ENCODE results near the gene ZNF662.
"Not testable (repeated sequence)": the region's sequence is repeated elsewhere in the genome, so short reads cannot be mapped to it uniquely, and the experiment has no call there.

ZNF662 gene

GRCh38 chr3:42875325-42876151 is 30.4 kb upstream of the ZNF662 start, which contains the start of gene CYP8B1:
Gene CYP8B1, minus strand, starts transcription at chr3:42875879. Its CDS starts 63 bp downstream, at chr3:42875816.
- Histone ChIP-seq H3K4me3 (ENCODE audit: low read length) (no peak within 1 kb of the TSS), H3K36me3 (ENCODE audit: insufficient read depth, low read length) (no peaks in the 10 kb centered on the region), H3K9me3 (ENCODE audit: insufficient read depth, low read depth, low read length) (no peaks in the 10 kb centered on the region), H3K27me3 (ENCODE audit: insufficient read depth, low read length) (0 out of 2 replicates have a peak, but pooled peaks cover 3% of the 10 kb centered on the region), H3K9ac (ENCODE audit: low read depth, low read length) (no peak within 1 kb of the TSS), H3K4me1 (ENCODE audit: insufficient read depth, low read length) (peaks cover 4% of the 10 kb centered on the region; the same call in 1 of the 2 replicates), H3K27ac (ENCODE audit: low read depth, low read length) (no peak within 1 kb of the TSS)
- 92% methylated on average over 13 of the region's 13 CpGs for WGBS

GRCh38 chr3:42876401-42876800 is 29.5 kb upstream of the ZNF662 start:
- WGBS, result 84% methylated on average over 1 of the region's 1 CpG
- no peaks in the 10 kb centered on the region for H3K9me3 ChIP-seq (ENCODE audit: insufficient read depth, low read depth, low read length)
- H3K36me3 ChIP-seq (ENCODE audit: insufficient read depth, low read length), result no peaks in the 10 kb centered on the region
- no peak overlapping the region for H3K9ac ChIP-seq (ENCODE audit: low read depth, low read length)
- H3K27me3 ChIP-seq (ENCODE audit: insufficient read depth, low read length), result 0 out of 2 replicates have a peak, but pooled peaks cover 3% of the 10 kb centered on the region
- peaks cover 6% of the 10 kb centered on the region; the same call in 1 of the 2 replicates for H3K4me1 ChIP-seq (ENCODE audit: insufficient read depth, low read length)
- no peak overlapping the region for H3K4me3 ChIP-seq (ENCODE audit: low read length)
- no peak overlapping the region for H3K27ac ChIP-seq (ENCODE audit: low read depth, low read length)

- Histone ChIP-seq H3K4me3 (ENCODE audit: low read length) (no peak overlapping the region), H3K27ac (ENCODE audit: low read depth, low read length) (no peak overlapping the region), H3K9ac (ENCODE audit: low read depth, low read length) (no peak overlapping the region), H3K36me3 (ENCODE audit: insufficient read depth, low read length) (no peaks in the 10 kb centered on the region), H3K4me1 (ENCODE audit: insufficient read depth, low read length) (peaks cover 9% of the 10 kb centered on the region; the same call in 1 of the 2 replicates), H3K27me3 (ENCODE audit: insufficient read depth, low read length) (0 out of 2 replicates have a peak, but pooled peaks cover 3% of the 10 kb centered on the region), H3K9me3 (ENCODE audit: insufficient read depth, low read depth, low read length) (no peaks in the 10 kb centered on the region)
- WGBS, result 85% methylated on average over 7 of the region's 7 CpGs
Measured at GRCh38 chr3:42876940-42877720, 28.8 kb upstream of the ZNF662 start.

DNA sequence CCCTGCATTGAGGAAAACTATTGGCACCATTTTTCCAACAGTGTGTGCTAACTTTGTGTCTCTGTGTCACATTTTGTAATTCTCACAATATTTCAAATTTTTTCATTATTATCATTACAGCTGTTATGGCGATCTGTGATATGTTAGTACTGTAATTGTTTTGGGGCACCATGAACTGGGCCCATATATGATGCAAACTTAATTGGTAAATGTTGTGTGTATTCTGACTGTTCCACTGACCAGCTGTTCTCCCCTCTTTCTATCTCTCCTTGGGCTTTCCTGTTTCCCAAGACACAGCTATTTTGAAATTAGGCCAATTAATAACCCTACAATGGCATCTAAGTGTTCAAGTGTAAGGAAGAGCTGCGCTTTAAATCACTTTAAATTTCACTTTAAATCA is 28.1 kb upstream of the ZNF662 start:
- H3K9ac ChIP-seq (ENCODE audit: low read depth, low read length), result no peak overlapping the region
- 0 out of 2 replicates have a peak, but pooled peaks cover 3% of the 10 kb centered on the region for H3K27me3 ChIP-seq (ENCODE audit: insufficient read depth, low read length)
- H3K9me3 ChIP-seq (ENCODE audit: insufficient read depth, low read depth, low read length), result no peaks in the 10 kb centered on the region
- H3K4me1 ChIP-seq (ENCODE audit: insufficient read depth, low read length), result peaks cover 9% of the 10 kb centered on the region; the same call in 1 of the 2 replicates
- WGBS, result 91% methylated on average over 1 of the region's 2 CpGs
- H3K4me3 ChIP-seq (ENCODE audit: low read length), result no peak overlapping the region
- H3K36me3 ChIP-seq (ENCODE audit: insufficient read depth, low read length), result no peaks in the 10 kb centered on the region
- H3K27ac ChIP-seq (ENCODE audit: low read depth, low read length), result no peak overlapping the region

DNA sequence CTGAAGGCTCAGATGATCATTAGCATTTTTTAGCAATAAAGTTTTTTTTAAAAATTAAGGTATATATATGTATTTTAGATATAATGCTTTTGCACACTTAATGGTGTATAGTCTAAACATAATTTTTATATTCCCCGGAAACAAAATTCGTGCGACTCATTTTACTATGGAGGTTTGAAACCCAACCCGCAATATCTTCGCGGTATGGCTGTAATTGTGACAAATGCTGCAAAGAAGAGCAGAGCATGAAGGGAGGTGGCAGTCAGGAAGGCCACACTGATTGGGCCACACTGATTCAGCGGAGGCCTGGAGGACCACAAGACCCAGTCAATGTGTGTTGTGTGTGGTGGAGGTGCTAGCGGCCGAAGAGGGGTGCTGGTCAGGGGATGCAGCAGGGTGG is 25.8 kb upstream of the ZNF662 start:
- Histone ChIP-seq H3K4me1 (ENCODE audit: insufficient read depth, low read length) (peaks cover 9% of the 10 kb centered on the region; the same call in 1 of the 2 replicates), H3K27ac (ENCODE audit: low read depth, low read length) (no peak overlapping the region), H3K27me3 (ENCODE audit: insufficient read depth, low read length) (0 out of 2 replicates have a peak, but pooled peaks cover 3% of the 10 kb centered on the region), H3K9me3 (ENCODE audit: insufficient read depth, low read depth, low read length) (no peaks in the 10 kb centered on the region), H3K36me3 (ENCODE audit: insufficient read depth, low read length) (no peaks in the 10 kb centered on the region), H3K9ac (ENCODE audit: low read depth, low read length) (no peak overlapping the region), H3K4me3 (ENCODE audit: low read length) (peak overlapping the region; percentile 48; the same call in 1 of the 2 replicates)
- 93% methylated on average over 9 of the region's 9 CpGs for WGBS

DNA sequence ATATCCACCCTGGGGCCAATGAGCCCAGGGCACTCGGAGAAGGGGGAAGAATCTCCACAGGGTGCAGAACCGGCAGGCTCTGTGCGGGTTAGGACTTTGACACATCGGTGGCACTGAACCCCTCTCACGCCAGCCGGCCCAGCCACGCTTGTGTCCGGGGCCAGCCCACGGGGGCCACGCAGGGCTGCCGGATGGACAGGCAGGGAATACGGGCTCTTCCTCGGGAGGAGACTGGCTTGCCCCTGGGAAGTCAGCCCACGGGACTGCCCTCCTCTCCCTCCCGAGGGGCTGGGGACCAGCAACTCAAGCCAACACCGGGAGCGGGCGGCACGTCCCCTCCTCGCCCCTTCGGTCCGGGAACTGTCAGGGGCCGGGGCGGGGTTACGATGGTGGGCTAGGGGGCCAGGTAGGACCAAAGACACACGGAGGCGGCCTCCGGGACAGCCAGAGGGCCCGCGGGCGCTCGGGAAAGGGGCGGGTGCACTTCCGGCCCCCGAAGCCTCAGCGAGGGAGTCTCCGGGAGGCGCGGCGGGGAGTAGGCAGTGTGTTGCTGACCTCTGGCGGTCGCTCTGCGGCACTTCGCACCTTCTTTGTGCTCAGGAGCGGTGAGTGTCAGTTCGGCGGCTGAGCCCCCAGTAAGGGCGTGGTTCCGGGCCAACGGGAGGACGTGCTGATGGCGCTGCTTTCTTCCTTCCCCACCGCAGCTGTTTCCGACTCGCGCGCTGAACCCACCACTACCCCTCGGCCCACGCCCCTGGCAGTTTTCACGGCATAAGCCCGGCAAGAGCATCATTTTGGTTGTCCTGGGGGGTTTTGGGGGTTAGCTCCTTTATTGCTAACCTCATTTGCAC is 25.1 kb upstream of the ZNF662 start:
- Histone ChIP-seq H3K9ac (ENCODE audit: low read depth, low read length) (peak overlapping the region; percentile 45), H3K4me1 (ENCODE audit: insufficient read depth, low read length) (peaks cover 11% of the 10 kb centered on the region; the same call in 1 of the 2 replicates), H3K36me3 (ENCODE audit: insufficient read depth, low read length) (no peaks in the 10 kb centered on the region), H3K9me3 (ENCODE audit: insufficient read depth, low read depth, low read length) (no peaks in the 10 kb centered on the region), H3K27ac (ENCODE audit: low read depth, low read length) (no peak overlapping the region), H3K27me3 (ENCODE audit: insufficient read depth, low read length) (0 out of 2 replicates have a peak, but pooled peaks cover 3% of the 10 kb centered on the region), H3K4me3 (ENCODE audit: low read length) (peak overlapping the region; percentile 48)
- 10% methylated on average over 61 of the region's 61 CpGs for WGBS

GRCh38 chr3:42883251-42883930 is 22.6 kb upstream of the ZNF662 start:
- not testable (repeated sequence) for H3K27ac ChIP-seq (ENCODE audit: low read depth, low read length); H3K9ac ChIP-seq (ENCODE audit: low read depth, low read length); H3K36me3 ChIP-seq (ENCODE audit: insufficient read depth, low read length); H3K27me3 ChIP-seq (ENCODE audit: insufficient read depth, low read length); H3K9me3 ChIP-seq (ENCODE audit: insufficient read depth, low read depth, low read length); H3K4me3 ChIP-seq (ENCODE audit: low read length)
- peaks cover 20% of the 10 kb centered on the region for H3K4me1 ChIP-seq (ENCODE audit: insufficient read depth, low read length)
- WGBS, result 91% methylated on average over 6 of the region's 6 CpGs

GRCh38 chr3:42884324-42884723 is 21.6 kb upstream of the ZNF662 start:
- no peaks in the 10 kb centered on the region for H3K9me3 ChIP-seq (ENCODE audit: insufficient read depth, low read depth, low read length)
- no peaks in the 10 kb centered on the region for H3K36me3 ChIP-seq (ENCODE audit: insufficient read depth, low read length)
- no peak overlapping the region; the same call in 1 of the 2 replicates for H3K27ac ChIP-seq (ENCODE audit: low read depth, low read length)
- H3K4me3 ChIP-seq (ENCODE audit: low read length), result no peak overlapping the region
- H3K27me3 ChIP-seq (ENCODE audit: insufficient read depth, low read length), result no peaks in the 10 kb centered on the region
- WGBS, result 77% methylated on average over 2 of the region's 2 CpGs
- H3K9ac ChIP-seq (ENCODE audit: low read depth, low read length), result no peak overlapping the region
- H3K4me1 ChIP-seq (ENCODE audit: insufficient read depth, low read length), result peaks cover 19% of the 10 kb centered on the region

DNA sequence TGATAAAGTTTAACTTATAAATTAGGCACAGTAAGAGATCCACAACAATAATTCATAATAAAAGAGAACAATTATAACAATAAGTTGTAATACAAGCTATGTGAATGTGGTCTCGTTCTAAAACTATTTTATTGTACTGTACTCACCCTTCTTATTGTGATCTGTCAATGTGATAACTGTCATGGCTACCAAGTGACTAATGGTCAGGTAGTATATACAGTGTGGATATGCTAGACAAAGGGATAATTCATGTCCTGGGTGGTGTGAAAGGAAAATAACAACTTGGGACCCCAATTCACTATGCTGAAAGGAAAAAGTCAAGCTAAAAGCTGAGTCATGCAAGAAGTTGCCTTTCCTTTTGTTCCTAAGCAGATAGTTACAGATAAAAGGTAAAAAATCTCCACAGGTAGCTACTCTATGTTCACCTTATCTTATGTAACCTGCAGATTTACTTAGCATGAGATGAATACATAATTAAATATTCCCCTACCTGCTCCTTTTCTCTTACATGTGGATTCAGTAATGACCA is 19.6 kb upstream of the ZNF662 start:
- H3K9ac ChIP-seq (ENCODE audit: low read depth, low read length), result no peak overlapping the region
- H3K4me1 ChIP-seq (ENCODE audit: insufficient read depth, low read length), result peaks cover 27% of the 10 kb centered on the region
- H3K9me3 ChIP-seq (ENCODE audit: insufficient read depth, low read depth, low read length), result no peaks in the 10 kb centered on the region
- WGBS, result 100% methylated on average over 1 of the region's 1 CpG
- H3K36me3 ChIP-seq (ENCODE audit: insufficient read depth, low read length), result no peaks in the 10 kb centered on the region
- no peaks in the 10 kb centered on the region for H3K27me3 ChIP-seq (ENCODE audit: insufficient read depth, low read length)
- no peak overlapping the region for H3K4me3 ChIP-seq (ENCODE audit: low read length)
- no peak overlapping the region for H3K27ac ChIP-seq (ENCODE audit: low read depth, low read length)

DNA sequence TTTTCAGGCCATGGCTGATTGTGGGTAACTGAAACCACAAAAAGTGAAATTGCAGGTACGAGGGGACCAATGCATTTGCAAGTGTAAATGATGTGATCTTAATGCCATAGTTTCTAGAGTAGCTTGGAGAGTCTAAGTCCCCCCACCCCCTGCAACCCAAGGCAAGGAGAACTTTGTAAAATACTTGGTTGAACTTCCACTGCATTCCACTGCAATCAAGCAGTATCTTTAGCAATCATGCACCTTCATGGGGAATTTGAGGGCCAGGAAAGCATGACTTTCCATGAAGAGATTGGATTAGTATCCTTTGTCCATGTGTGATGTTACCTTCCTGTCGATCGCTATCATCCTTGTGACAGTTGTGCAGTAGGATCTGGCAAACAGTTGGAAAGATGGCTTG is 18.9 kb upstream of the ZNF662 start:
- Histone ChIP-seq H3K9ac (ENCODE audit: low read depth, low read length) (no peak overlapping the region), H3K4me1 (ENCODE audit: insufficient read depth, low read length) (peaks cover 30% of the 10 kb centered on the region), H3K9me3 (ENCODE audit: insufficient read depth, low read depth, low read length) (no peaks in the 10 kb centered on the region), H3K27ac (ENCODE audit: low read depth, low read length) (no peak overlapping the region), H3K36me3 (ENCODE audit: insufficient read depth, low read length) (no peaks in the 10 kb centered on the region), H3K27me3 (ENCODE audit: insufficient read depth, low read length) (no peaks in the 10 kb centered on the region), H3K4me3 (ENCODE audit: low read length) (no peak overlapping the region)
- WGBS, result 86% methylated on average over 3 of the region's 3 CpGs
